ENCODE results near the gene TSR1.

GRCh38 chr17:2302778-2303203, 33.5 kb downstream of the TSR1 start:
- TF ChIP-seq REST (IDR thresholded peaks at IDR 0.05; ENCODE audit: insufficient read depth in 1 of 2, low read depth in 2 of 2, low read length in 2 of 2): no peak
- no peak for TF ChIP-seq TAF1 (IDR thresholded peaks at IDR 0.05; ENCODE audit: borderline replicate concordance, insufficient read depth, low read length)
- no peak for TF ChIP-seq POLR2AphosphoS5 (IDR thresholded peaks at IDR 0.05; ENCODE audit: low read depth, low read length)
- 0 out of 2 replicates have a peak, but pooled peaks have one; percentile 19 for TF ChIP-seq SIN3A (IDR thresholded peaks at IDR 0.05; ENCODE audit: borderline replicate concordance, insufficient read depth, low read length)
